ENCODE measurements around the gene SH2D2A. TPM values are rescaled to one million over a fixed set of nuclear protein-coding genes. Genes with fewer than 3 reads are reported as not detected.

Gene SH2D2A
- total and polyA plus RNA-seq, 8 donors, result 0.36 to 4.4 (median 0.69) TPM

- ATAC-seq (no peak), DNase-seq (no peak)
- Histone ChIP-seq H3K27me3 (no peaks in the 10 kb centered on the region), H3K4me1 (peaks cover 0 to 7% of the 10 kb centered on the region in 2 donors), H3K27ac (no peak overlapping the region), H3K36me3 (peaks cover 0 to 37% of the 10 kb centered on the region in 2 donors), H3K4me3 (no peak overlapping the region), H3K9me3 (no peaks in the 10 kb centered on the region)
- TF ChIP-seq CTCF (IDR thresholded peaks at IDR 0.05), result no peak
- intact Hi-C loops (cut with DNase I), result no loop called here
Observed at GRCh38 chr1:156804026-156804425, 12.6 kb downstream of the SH2D2A start.

- Histone ChIP-seq H3K9me3 (no peaks in the 10 kb centered on the region), H3K27me3 (no peaks in the 10 kb centered on the region), H3K4me1 (peaks cover 0 to 7% of the 10 kb centered on the region in 2 donors), H3K4me3 (no peak overlapping the region), H3K27ac (no peak overlapping the region), H3K36me3 (peaks cover 0 to 44% of the 10 kb centered on the region in 2 donors)
- intact Hi-C loops (cut with DNase I), result no loop called here
- ATAC-seq (no peak), DNase-seq (no peak)
- TF ChIP-seq CTCF (IDR thresholded peaks at IDR 0.05), result no peak
Observed at GRCh38 chr1:156803086-156803851, 13.4 kb downstream of the SH2D2A start.

GRCh38 chr1:156802421-156802935 lies 14.2 kb downstream of the SH2D2A start:
- ATAC-seq (no peak), DNase-seq (no peak)
- Histone ChIP-seq H3K36me3 (peaks cover 2 to 52% of the 10 kb centered on the region in 2 donors), H3K27ac (no peak overlapping the region), H3K4me3 (no peak overlapping the region), H3K4me1 (peaks cover 0 to 7% of the 10 kb centered on the region in 2 donors), H3K9me3 (no peaks in the 10 kb centered on the region), H3K27me3 (no peaks in the 10 kb centered on the region)
- intact Hi-C loops (cut with DNase I), result no loop called here
- TF ChIP-seq CTCF (IDR thresholded peaks at IDR 0.05), result no peak

- H3K4me3 ChIP-seq, result no peak overlapping the region
- H3K9me3 ChIP-seq, result no peaks in the 10 kb centered on the region
- ATAC-seq (no peak), DNase-seq (no peak)
- intact Hi-C loops (cut with DNase I), result no loop called here
- peaks cover 2 to 61% of the 10 kb centered on the region in 2 donors for H3K36me3 ChIP-seq
- H3K4me1 ChIP-seq, result peaks cover 0 to 7% of the 10 kb centered on the region in 2 donors
- no peak for TF ChIP-seq CTCF (IDR thresholded peaks at IDR 0.05)
- no peaks in the 10 kb centered on the region for H3K27me3 ChIP-seq
- no peak overlapping the region for H3K27ac ChIP-seq
Observed at GRCh38 chr1:156801409-156802121, 15.1 kb downstream of the SH2D2A start.
